KMS-11 (cell line): ENCODE results near the gene TBCD.

Experiments used
- H2AFZ ChIP-seq: fragments of 200-600 bp; sonication (generic); 2 replicates; pipeline ENCODE4 v1.6.1; 2016; ENCODE audit warnings: antibody characterized with exemption, mixed run types, low read depth
- H3K27ac ChIP-seq: fragments of 200-600 bp; sonication (generic); 2 replicates; pipeline ENCODE4 v1.6.1; 2016; ENCODE audit warnings: mild to moderate bottlenecking, mixed run types
- H3K27me3 ChIP-seq: fragments of 200-600 bp; sonication (generic); 2 replicates; pipeline ENCODE4 v1.6.1; 2017; ENCODE audit warnings: mild to moderate bottlenecking, low read depth, mixed run types, moderate library complexity; ENCODE audit not compliant: insufficient read depth
- H3K36me3 ChIP-seq: fragments of 200-600 bp; sonication (generic); 2 replicates; pipeline ENCODE4 v1.6.1; 2017; ENCODE audit warnings: mild to moderate bottlenecking, mixed run types; ENCODE audit not compliant: insufficient read depth
- H3K4me1 ChIP-seq: fragments of 200-600 bp; sonication (generic); 2 replicates; pipeline ENCODE4 v1.6.1; 2016; ENCODE audit warnings: mild to moderate bottlenecking, low read depth, mixed run types; ENCODE audit not compliant: poor library complexity, severe bottlenecking
- H3K4me2 ChIP-seq: fragments of 200-600 bp; sonication (generic); 2 replicates; pipeline ENCODE4 v1.7.0; 2016; ENCODE audit warnings: mild to moderate bottlenecking, mixed run types
- H3K4me3 ChIP-seq: fragments of 200-600 bp; sonication (generic); IDR thresholded peaks from 2 replicates; pipeline ENCODE4 v1.6.1; 2017; ENCODE audit warnings: low read depth, low read length, mixed read lengths; ENCODE audit not compliant: insufficient read depth
- H3K79me2 ChIP-seq: fragments of 200-600 bp; sonication (generic); 2 replicates; pipeline ENCODE4 v1.6.1; 2016; ENCODE audit warnings: low read depth, mixed run types; ENCODE audit not compliant: insufficient read depth
- H3K9ac ChIP-seq: fragments of 200-600 bp; sonication (generic); 2 replicates; pipeline ENCODE4 v1.6.1; 2016; ENCODE audit warnings: mild to moderate bottlenecking, mixed run types
- H4K20me1 ChIP-seq: fragments of 200-600 bp; sonication (generic); 2 replicates; pipeline ENCODE4 v1.6.1; 2016; ENCODE audit warnings: mild to moderate bottlenecking, mixed run types; ENCODE audit not compliant: insufficient read depth
- TF ChIP-seq, protein P1 (sequence below): fragments of 200-600 bp; sonication (generic); conservative IDR thresholded peaks from 2 replicates; pipeline ENCODE4 v1.6.1; 2017; ENCODE audit warnings: low read depth, mild to moderate bottlenecking, antibody characterized with exemption, low read length, moderate library complexity, mixed read lengths

The TBCD gene

DNA sequence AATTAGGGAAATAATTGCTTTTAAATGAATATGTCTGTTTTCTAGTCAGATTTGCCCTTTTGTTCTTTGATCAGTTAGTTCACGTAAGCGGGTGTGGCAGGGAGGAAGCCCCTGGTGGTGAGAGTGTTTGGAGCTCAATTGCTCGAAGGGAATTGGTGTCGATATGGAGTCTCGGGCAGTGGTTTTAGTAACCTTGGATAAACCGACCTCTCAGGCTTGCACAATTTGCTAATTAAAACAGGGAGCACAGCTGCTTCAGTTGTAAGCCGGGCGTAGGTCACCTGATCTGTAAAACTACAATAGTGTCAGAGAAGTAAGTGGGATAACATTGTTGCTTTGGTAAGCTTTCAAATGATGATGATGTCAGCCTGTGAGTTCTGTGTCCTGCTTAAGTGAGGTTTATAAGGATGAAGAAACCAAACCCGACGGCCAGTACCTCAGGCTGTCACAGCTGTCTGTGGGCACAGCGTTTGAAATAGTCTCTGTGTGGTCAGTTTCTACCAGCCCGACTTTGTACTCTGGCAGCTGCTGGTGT lies 85.0 kb downstream of the TBCD start:
- H3K4me1 ChIP-seq = no peaks in the 10 kb centered on the region
- H3K27me3 ChIP-seq = no peaks in the 10 kb centered on the region
- no peak overlapping the region for H3K4me2 ChIP-seq
- H3K79me2 ChIP-seq = no peaks in the 10 kb centered on the region
- H3K27ac ChIP-seq = no peak overlapping the region
- H3K36me3 ChIP-seq = no peaks in the 10 kb centered on the region
- no peaks in the 10 kb centered on the region for H4K20me1 ChIP-seq
- no peak overlapping the region for H2AFZ ChIP-seq
- no peak overlapping the region for H3K9ac ChIP-seq
- TF ChIP-seq, protein P1, sequence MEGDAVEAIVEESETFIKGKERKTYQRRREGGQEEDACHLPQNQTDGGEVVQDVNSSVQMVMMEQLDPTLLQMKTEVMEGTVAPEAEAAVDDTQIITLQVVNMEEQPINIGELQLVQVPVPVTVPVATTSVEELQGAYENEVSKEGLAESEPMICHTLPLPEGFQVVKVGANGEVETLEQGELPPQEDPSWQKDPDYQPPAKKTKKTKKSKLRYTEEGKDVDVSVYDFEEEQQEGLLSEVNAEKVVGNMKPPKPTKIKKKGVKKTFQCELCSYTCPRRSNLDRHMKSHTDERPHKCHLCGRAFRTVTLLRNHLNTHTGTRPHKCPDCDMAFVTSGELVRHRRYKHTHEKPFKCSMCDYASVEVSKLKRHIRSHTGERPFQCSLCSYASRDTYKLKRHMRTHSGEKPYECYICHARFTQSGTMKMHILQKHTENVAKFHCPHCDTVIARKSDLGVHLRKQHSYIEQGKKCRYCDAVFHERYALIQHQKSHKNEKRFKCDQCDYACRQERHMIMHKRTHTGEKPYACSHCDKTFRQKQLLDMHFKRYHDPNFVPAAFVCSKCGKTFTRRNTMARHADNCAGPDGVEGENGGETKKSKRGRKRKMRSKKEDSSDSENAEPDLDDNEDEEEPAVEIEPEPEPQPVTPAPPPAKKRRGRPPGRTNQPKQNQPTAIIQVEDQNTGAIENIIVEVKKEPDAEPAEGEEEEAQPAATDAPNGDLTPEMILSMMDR = no peak
- no peak overlapping the region for H3K4me3 ChIP-seq

DNA sequence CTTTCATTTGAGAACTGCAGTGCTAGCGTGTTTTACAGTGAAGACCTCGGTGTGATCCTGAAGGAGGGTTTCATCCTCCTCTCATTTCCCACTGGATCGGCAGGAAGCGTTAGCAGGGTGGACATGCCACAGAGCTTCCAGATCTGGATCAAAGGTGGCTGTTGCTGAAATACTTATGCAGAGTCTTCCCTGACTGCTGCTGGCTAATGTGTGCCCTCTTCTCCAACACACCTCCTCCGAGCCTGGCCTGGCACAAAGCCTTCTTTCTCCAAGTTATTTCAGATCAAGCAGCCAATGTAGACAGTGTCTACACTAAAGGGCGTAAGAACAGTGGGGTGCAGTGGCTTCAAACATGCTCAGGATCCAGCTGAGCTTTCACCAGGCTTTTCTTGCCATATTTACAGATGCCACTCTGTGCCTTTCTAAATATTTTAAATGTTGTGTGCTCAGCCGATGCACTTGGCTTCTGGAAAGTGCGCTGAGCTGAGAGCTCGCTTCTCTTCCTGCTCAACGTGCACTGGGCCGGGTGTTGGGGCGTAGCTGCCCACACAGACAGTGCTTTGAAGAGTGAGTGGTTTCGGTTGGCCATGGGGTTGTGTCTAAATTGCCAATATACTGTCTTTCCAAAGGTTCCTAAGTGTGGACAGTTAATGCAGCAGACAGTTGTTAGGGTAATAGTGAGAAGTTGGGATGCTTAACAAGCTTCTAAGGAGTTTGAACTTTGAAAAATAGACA lies 85.9 kb downstream of the TBCD start:
- Histone ChIP-seq H3K79me2 (no peaks in the 10 kb centered on the region), H3K27me3 (no peaks in the 10 kb centered on the region), H3K4me2 (no peak overlapping the region), H3K36me3 (no peaks in the 10 kb centered on the region), H3K9ac (no peak overlapping the region), H4K20me1 (no peaks in the 10 kb centered on the region), H2AFZ (no peak overlapping the region), H3K4me3 (no peak overlapping the region), H3K4me1 (no peaks in the 10 kb centered on the region), H3K27ac (no peak overlapping the region)
- TF ChIP-seq, protein P1 = no peak

DNA sequence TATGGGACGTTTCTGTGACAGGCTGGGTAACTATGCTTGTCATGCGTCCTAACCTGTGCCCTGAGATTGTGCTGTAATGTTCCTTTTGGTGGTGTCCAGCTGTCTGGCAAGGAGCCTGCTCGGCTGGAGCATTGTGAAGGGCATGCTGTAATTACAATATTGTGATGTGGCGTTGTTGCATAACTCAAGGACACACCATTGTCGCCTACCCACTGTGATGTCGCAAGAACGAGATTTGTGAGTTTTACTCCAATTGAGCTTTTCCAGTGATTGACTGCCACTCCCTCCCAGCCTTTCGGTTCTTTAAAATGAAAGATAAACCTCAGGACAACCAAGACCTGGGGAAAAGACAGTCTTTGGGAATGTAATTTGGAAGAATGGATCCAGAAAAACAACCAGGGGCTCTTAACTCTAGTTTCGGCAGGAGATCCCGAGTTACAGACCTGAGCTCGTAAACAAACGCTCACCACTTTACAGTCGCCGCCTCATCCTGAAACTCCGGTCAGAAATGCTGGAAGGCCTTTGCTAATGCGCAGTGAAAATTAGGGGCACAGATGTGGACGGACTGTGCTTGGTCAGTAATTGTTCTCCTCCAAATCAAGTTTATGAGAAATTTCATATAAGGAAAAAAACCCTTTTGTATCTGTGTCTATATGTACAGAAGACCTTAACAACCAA lies 86.7 kb downstream of the TBCD start:
- H3K27me3 ChIP-seq = no peaks in the 10 kb centered on the region

DNA sequence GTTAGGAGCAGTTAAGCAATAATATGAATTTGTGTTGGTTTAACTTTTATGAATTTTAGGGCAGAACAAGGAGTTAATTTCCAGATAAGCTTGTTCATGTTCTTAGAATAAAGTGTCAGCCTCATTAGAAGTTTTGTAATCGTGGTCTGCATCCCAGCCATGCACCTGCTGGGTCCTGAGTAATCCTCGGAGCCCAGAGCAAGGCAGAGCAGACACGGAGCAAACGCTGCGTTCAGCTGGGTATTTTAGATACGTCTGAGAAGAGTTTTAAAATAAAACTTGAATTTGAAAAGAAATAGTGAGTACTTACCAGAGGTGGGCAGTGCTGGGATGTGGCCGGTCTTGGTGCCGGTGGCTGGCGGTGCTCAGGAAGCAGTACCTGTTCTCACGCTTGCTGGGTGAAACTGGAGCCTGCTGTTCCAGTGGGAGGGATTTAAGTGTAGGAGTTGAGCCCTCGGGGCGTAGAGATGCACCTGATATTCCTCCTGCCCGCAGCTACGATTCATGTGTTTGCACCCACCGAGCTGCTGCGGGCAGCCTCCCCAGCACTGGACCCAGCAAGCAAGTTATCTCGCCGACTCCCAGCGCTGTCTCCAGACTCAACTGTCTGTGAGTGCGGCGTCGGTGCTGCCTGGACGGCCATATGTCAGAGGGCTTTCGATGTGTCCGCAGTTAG lies 87.9 kb downstream of the TBCD start, which contains the start of gene ZNF750:
Gene ZNF750, minus strand, starts transcription at position 406 of the 676 bp plus-strand sequence. CDS start 7,568 bp downstream, outside the sequence.
- no peak within 1 kb of the TSS for H3K4me3 ChIP-seq
- no peak within 1 kb of the TSS for H3K9ac ChIP-seq
- H3K79me2 ChIP-seq = no peaks in the 10 kb centered on the region
- H4K20me1 ChIP-seq = no peaks in the 10 kb centered on the region
- H3K4me1 ChIP-seq = peaks cover 4% of the 10 kb centered on the region
- H3K4me2 ChIP-seq = no peak within 1 kb of the TSS
- no peak within 1 kb of the TSS for H3K27ac ChIP-seq
- TF ChIP-seq, protein P1 = no peak
- no peak within 1 kb of the TSS for H2AFZ ChIP-seq
- no peaks in the 10 kb centered on the region for H3K36me3 ChIP-seq
- no peaks in the 10 kb centered on the region for H3K27me3 ChIP-seq

More for the DNA sequence above, 86.7 kb downstream of the TBCD start:
- Histone ChIP-seq H3K27ac (no peak overlapping the region), H3K9ac (no peak overlapping the region), H3K4me1 (no peaks in the 10 kb centered on the region), H3K4me3 (no peak overlapping the region), H3K4me2 (no peak overlapping the region), H3K36me3 (no peaks in the 10 kb centered on the region), H3K79me2 (no peaks in the 10 kb centered on the region), H2AFZ (no peak overlapping the region), H4K20me1 (no peaks in the 10 kb centered on the region)
- TF ChIP-seq, protein P1 = no peak
